Body of pancreas (tissue), 4 donors: ENCODE data around the gene FOXP1.

ENCODE experiments used
- CTCF ChIP-seq, 7 experiments: fragments of 450-650 bp in 4 of 7; fragments of 200-600 bp in 3 of 7; sonication (generic) in 3 of 7; IDR thresholded peaks; one replicate each; pipeline ENCODE4 v1.5.1; 2016 to 2019; ENCODE audit warnings: antibody characterized with exemption in 7 of 7
- POLR2A ChIP-seq, 3 donors: fragments of 450-650 bp; IDR thresholded peaks; one replicate each; pipeline ENCODE4 v1.6.1; 2016; ENCODE audit warnings: antibody characterized with exemption in 3 of 3, mild to moderate bottlenecking in 2 of 3

- TF ChIP-seq CTCF (IDR thresholded peaks at IDR 0.05) (no peak), POLR2A (IDR thresholded peaks at IDR 0.05) (no peak)
Observed at GRCh38 chr3:71258526-71258925, 325.0 kb downstream of the FOXP1 start.
